WI38 (cell line): Measurements from ENCODE around the gene MLANA.

Experiments used
- H3K4me3 ChIP-seq: 2 replicates; pipeline ENCODE4 v1.5.1; 2011; ENCODE audit warnings: low read depth, mild to moderate bottlenecking, control low read depth, low read length
- TF ChIP-seq, protein P1 (sequence below): IDR thresholded peaks from 2 replicates; pipeline ENCODE4 v1.5.1; 2012; ENCODE audit warnings: low read depth, mild to moderate bottlenecking, control low read depth, low read length

The MLANA gene

DNA sequence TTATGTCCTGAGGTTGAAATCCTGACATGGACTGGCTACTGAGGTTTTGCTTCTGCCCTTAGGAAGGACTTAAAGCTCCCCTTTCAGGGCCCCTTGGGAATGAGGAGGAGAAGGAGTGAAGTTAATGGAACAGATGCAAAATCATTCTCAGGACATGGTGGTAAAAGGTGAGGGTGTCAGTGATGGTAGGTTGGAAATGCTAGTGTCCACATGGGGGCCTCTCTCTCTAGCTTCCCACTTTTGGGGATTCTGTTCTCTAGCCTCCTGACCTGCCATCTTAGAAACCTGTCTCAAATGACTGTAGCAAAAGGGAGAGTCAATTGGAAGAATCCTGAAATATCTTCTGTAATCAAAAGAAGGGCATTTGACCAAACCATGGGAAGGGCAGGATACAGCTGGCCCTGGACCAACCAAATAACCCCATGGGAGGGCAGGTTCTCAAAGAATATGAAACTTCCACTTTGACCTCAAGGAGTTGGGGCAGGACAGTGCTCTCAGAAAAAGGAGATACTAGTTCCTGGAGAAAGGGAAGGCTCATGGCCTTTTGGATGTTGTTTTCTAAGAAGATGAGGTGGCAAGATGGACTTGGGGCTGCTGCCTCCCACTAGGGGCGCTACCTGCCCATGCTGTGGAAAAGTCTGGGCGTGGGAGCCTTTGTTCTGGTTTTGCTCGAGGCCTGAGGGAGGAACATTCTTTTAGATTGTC, 21.2 kb upstream of the MLANA start:
- TF ChIP-seq, protein P1, sequence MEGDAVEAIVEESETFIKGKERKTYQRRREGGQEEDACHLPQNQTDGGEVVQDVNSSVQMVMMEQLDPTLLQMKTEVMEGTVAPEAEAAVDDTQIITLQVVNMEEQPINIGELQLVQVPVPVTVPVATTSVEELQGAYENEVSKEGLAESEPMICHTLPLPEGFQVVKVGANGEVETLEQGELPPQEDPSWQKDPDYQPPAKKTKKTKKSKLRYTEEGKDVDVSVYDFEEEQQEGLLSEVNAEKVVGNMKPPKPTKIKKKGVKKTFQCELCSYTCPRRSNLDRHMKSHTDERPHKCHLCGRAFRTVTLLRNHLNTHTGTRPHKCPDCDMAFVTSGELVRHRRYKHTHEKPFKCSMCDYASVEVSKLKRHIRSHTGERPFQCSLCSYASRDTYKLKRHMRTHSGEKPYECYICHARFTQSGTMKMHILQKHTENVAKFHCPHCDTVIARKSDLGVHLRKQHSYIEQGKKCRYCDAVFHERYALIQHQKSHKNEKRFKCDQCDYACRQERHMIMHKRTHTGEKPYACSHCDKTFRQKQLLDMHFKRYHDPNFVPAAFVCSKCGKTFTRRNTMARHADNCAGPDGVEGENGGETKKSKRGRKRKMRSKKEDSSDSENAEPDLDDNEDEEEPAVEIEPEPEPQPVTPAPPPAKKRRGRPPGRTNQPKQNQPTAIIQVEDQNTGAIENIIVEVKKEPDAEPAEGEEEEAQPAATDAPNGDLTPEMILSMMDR = peak; percentile 37
- no peak overlapping the region for H3K4me3 ChIP-seq

DNA sequence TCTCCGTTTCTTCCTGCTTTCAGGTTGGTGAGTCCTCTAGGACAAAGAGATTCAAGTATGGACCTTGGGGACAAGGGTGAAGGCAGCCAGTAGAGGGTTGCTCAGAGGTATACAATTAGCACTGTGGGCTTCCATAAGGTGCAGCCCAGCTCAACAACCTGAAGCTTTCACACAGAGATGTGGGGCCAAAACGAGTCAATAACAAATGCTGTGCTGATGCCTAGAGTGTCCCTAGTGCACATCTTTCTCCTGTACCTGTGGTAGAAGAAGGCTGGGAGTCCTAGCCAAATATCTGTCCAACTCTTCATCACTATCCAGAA, 20.7 kb upstream of the MLANA start:
- TF ChIP-seq, protein P1 = no peak
- H3K4me3 ChIP-seq = no peak overlapping the region

DNA sequence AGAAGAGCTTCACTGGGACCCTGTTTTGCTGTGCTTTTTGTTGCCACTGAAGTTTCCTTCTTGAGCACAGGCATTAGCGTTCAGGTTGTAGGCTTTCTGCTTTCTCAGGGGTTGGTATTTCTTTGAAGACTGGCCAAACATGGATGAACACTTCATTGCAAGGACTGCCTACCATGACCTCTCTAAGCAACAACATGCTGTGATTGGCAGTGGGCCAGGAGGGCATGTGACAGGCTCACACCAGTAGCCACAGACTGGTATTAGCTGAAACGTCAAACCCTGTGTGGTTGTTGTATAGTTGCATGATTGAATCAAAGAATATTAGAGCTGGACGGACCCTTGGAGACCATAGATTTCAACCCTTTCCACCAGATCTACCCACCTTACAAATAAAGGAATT, 20.0 kb upstream of the MLANA start:
- TF ChIP-seq, protein P1 = no peak
- no peak overlapping the region for H3K4me3 ChIP-seq

DNA sequence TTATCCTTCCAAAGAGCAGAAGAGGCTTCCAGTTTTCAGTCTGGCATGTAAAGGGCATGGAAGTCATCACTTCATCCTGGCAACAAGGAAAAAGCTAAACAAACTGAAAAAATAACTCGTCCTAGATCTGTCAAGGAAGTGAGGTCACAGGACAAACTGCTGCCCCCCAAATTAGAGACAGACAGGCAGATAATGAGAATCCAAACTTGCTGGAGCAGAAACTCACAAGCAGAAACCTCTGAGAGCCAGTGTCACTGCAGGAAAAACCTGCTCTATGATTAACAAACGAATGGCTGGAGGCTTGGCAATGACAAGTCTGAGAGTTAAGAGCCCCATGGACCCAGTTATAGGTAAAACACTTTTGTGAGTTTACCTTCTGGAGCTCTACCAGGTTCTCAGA, 18.9 kb upstream of the MLANA start:
- TF ChIP-seq, protein P1 = no peak
- no peak overlapping the region for H3K4me3 ChIP-seq

DNA sequence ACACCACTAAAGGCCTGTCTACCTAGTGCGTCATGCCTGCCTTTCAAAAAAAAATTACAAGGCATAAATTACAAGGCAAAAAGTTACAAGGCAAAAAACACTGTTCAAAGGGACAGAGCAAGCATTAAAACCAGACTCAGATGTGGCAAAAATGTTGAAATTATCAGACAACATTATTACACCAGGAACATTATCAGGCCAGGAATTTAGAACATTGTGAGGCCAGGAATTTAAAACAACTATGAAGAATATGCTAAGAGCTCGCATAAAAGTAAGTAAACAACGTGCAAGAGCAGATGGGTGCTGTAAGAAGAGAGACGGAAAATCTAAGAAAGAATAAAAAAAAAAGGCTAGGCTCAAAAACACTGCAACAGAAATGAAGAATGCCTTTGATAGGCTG, 18.2 kb upstream of the MLANA start:
- H3K4me3 ChIP-seq = no peak overlapping the region
- TF ChIP-seq, protein P1 = no peak

DNA sequence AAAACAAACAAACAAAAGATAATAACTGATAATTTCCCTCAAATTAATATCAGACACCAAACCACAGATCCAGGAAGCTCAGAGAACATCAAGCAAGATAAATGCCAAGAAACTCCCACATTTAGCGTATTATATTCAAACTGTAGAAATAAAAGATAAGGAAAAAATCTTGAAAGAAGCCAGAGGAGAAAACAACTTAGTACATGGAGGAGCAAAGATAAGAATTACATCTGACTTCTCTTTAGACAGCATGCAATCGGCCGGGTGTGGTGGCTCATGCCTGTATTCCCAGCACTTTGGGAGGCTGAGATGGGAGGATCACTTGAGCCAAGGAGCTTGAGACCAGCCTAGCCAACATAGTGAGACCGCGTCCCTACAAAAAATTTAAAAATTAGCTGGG, 17.2 kb upstream of the MLANA start:
- TF ChIP-seq, protein P1 = no peak
- no peak overlapping the region for H3K4me3 ChIP-seq

DNA sequence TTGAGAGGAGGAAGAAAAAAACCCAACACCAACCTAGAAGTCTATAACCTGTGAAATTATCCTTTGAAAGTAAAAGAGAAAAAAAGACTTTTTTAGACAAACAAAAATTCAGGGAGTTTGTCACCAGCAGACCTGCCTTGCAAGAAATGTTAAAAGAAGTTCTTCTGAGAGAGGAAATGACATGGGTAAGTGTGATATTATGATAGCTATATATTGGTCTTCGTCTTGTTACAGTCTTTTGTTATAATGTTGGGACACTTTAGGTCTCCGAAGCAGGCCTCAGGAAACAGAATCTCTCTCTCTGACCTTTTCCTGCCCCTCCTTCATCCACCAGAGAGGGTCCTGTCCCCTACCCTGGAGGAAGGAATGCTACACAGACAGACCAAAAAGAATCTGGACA, 16.6 kb upstream of the MLANA start:
- TF ChIP-seq, protein P1 = no peak

More for the DNA sequence above, 16.6 kb upstream of the MLANA start:
- no peak overlapping the region for H3K4me3 ChIP-seq
